Endothelial cell of umbilical vein (primary cell): ENCODE data around the gene KL. TPM values are rescaled to one million over a fixed set of nuclear protein-coding genes. Genes with fewer than 3 reads are reported as not detected.

Experiments
- BruUV-seq: library from RNA; stranded (reverse); fragments of 400-500 nt; replicated peaks from 2 replicates; lab custom pipeline; 2021; lab: Mats Ljungman, UMichigan
- CTCF ChIA-PET: fragments of 300-600, 350-600 bp; sonication (Branson Sonifier 250); formaldehyde crosslinking; loops from one replicate; lab custom pipeline; 2021; ENCODE audit warnings: antibody characterized with exemption, inconsistent platforms; lab: Charles Lee
- POLR2A ChIA-PET: fragments of 300-600, 350-600 bp; sonication (Branson Sonifier 250); formaldehyde crosslinking; loops from one replicate; lab custom pipeline; 2021; ENCODE audit warnings: antibody characterized with exemption, inconsistent platforms; lab: Charles Lee
- DNase-seq: peaks from one replicate; pipeline ENCODE4 v3.0.0-alpha.2; 2011; ENCODE audit warnings: low read depth, low spot score
- FAIRE-seq: peaks from 2 replicates; lab custom pipeline; 2011; peaks lifted over from hg19 to GRCh38; lab: Jason Lieb, UNC
- H2AFZ ChIP-seq: 2 replicates; pipeline ENCODE4 v1.6.0; 2012; ENCODE audit warnings: low read depth, low read length, control low read depth, inconsistent platforms
- H3K27ac ChIP-seq: 2 replicates; pipeline ENCODE4 v1.5.1; 2011; ENCODE audit warnings: low read depth, mild to moderate bottlenecking, control low read depth, low read length, moderate library complexity; ENCODE audit not compliant: insufficient read depth
- H3K27me3 ChIP-seq, 2 experiments: 2 replicates each; pipeline versions ENCODE4 v1.6.0 to v1.6.1; 2011; ENCODE audit warnings: low read length in 2 of 2, mixed read lengths in 1 of 2; ENCODE audit not compliant: control insufficient read depth in 2 of 2, insufficient read depth in 2 of 2
- H3K36me3 ChIP-seq, 2 experiments: 2 replicates in 1 of 2; 3 replicates in 1 of 2; pipeline ENCODE4 v1.5.1; 2011; ENCODE audit warnings: low read length in 2 of 2, mild to moderate bottlenecking in 1 of 2, moderate library complexity in 1 of 2; ENCODE audit not compliant: control insufficient read depth in 2 of 2, insufficient read depth in 2 of 2; ENCODE audit errors: extremely low read depth in 1 of 2
- H3K4me1 ChIP-seq: 3 replicates; pipeline ENCODE4 v1.5.1; 2011; ENCODE audit warnings: mild to moderate bottlenecking, low read length; ENCODE audit not compliant: control insufficient read depth, insufficient read depth; ENCODE audit errors: extremely low read depth
- H3K4me2 ChIP-seq: 2 replicates; pipeline ENCODE4 v1.6.1; 2011; ENCODE audit warnings: low read length, control low read depth, mixed read lengths; ENCODE audit not compliant: insufficient read depth
- H3K4me3 ChIP-seq, 3 experiments: fragments of 200-600 bp in 1 of 3; sonication (generic), shearing (Covaris generic) in 1 of 3; replicated peaks in 1 of 3; 2 replicates each; pipeline ENCODE4 v1.5.1; 2011 to 2016; ENCODE audit warnings: control low read depth in 3 of 3, low read length in 3 of 3, mild to moderate bottlenecking in 2 of 3, inconsistent platforms in 1 of 3, low read depth in 1 of 3, moderate library complexity in 1 of 3; ENCODE audit not compliant: insufficient read depth in 1 of 3
- H3K79me2 ChIP-seq: 2 replicates; pipeline ENCODE4 v1.6.0; 2012; ENCODE audit warnings: low read length, inconsistent platforms; ENCODE audit not compliant: control insufficient read depth, insufficient read depth
- H3K9ac ChIP-seq: replicated peaks from 2 replicates; pipeline ENCODE3; 2011; ENCODE audit warnings: low read length, control low read depth; ENCODE audit not compliant: insufficient read depth; ENCODE audit errors: extremely low read depth
- H3K9me1 ChIP-seq: replicated peaks from 3 replicates; pipeline ENCODE4 v1.6.0; 2011; ENCODE audit warnings: mild to moderate bottlenecking, low read length; ENCODE audit not compliant: control insufficient read depth, insufficient read depth; ENCODE audit errors: extremely low read depth
- H3K9me3 ChIP-seq: replicated peaks from 2 replicates; pipeline ENCODE4 v1.5.1; 2012; ENCODE audit warnings: low read length, inconsistent platforms; ENCODE audit not compliant: control insufficient read depth, insufficient read depth
- H4K20me1 ChIP-seq: replicated peaks from 2 replicates; pipeline ENCODE3; 2011; ENCODE audit warnings: mild to moderate bottlenecking, low read length; ENCODE audit not compliant: control insufficient read depth, insufficient read depth; ENCODE audit errors: extremely low read depth
- EZH2 ChIP-seq: IDR thresholded peaks from 2 replicates; pipeline ENCODE4 v1.6.1; 2012; ENCODE audit warnings: borderline replicate concordance, low read depth, mild to moderate bottlenecking, moderate library complexity, low read length, inconsistent platforms; ENCODE audit not compliant: severe bottlenecking
- FOS ChIP-seq: IDR thresholded peaks from 2 replicates; pipeline ENCODE4 v1.6.1; 2011; ENCODE audit warnings: mild to moderate bottlenecking, low read length, moderate library complexity, borderline replicate concordance; ENCODE audit not compliant: insufficient read depth
- GATA2 ChIP-seq: IDR thresholded peaks from 2 replicates; pipeline ENCODE4 v1.7.0; 2011; ENCODE audit warnings: low read depth, mild to moderate bottlenecking, moderate library complexity, mixed read lengths, low read length; ENCODE audit not compliant: insufficient read length, insufficient read depth
- JUN ChIP-seq: IDR thresholded peaks from 2 replicates; pipeline ENCODE4 v1.6.1; 2011; ENCODE audit warnings: borderline replicate concordance, low read depth; ENCODE audit not compliant: insufficient read length, insufficient read depth
- MYC ChIP-seq: IDR thresholded peaks from one replicate; pipeline ENCODE4 v1.6.1; 2011; ENCODE audit warnings: mild to moderate bottlenecking, low read depth, low read length
- POLR2A ChIP-seq: IDR thresholded peaks from 2 replicates; pipeline ENCODE4 v1.6.1; 2012; ENCODE audit warnings: low read depth, mild to moderate bottlenecking, control low read depth, low read length
- POLR2AphosphoS5 ChIP-seq: IDR thresholded peaks from 2 replicates; pipeline ENCODE4 v1.6.1; 2012; ENCODE audit warnings: low read depth, mild to moderate bottlenecking, control low read depth, low read length, moderate library complexity; ENCODE audit not compliant: insufficient read depth
- dilution Hi-C: fragments of 300-500 bp; cut with MboI; formaldehyde crosslinking; loops from one replicate; pipeline ENCODE4 v1.15.0; 2019; ENCODE audit warnings: low sequenced_read_pairs; ENCODE audit not compliant: extremely low pct_ligation_motif_present
- intact Hi-C: fragments of 100-400 bp; cut with micrococcal nuclease; formaldehyde crosslinking; loops from one replicate; pipeline ENCODE4 v1.10.0; 2022
- polyA plus RNA-seq, 4 experiments: library from polyadenylated mRNA; depleted of rRNA in 3 of 4; stranded (reverse) in 3 of 4; unstranded in 1 of 4; fragments of >200 nt; gene quantifications; 2 replicates each; pipeline versions ENCODE4 v1.2.1 to v1.2.3, GENCODE V29; 2011 to 2012; ENCODE audit warnings: missing spikeins in 1 of 4
- total RNA-seq: library from RNA; stranded (reverse); gene quantifications from 2 replicates; pipeline ENCODE4 v1.2.3, GENCODE V29; 2021
- TF ChIP-seq, protein P1 (sequence below): IDR thresholded peaks from 2 replicates; pipeline ENCODE4 v1.6.1; 2011; ENCODE audit not compliant: insufficient read depth, insufficient read length
- TF ChIP-seq, protein P2 (sequence below), 2 donors: IDR thresholded peaks; 1 replicate in 1 of 2; 2 replicates in 1 of 2; pipeline ENCODE4 v1.5.1; 2011; ENCODE audit warnings: low read length in 2 of 2, mild to moderate bottlenecking in 2 of 2, moderate library complexity in 2 of 2, control low read depth in 1 of 2, inconsistent platforms in 1 of 2, low read depth in 1 of 2; ENCODE audit not compliant: insufficient read depth in 1 of 2; ENCODE audit errors: extremely low read depth in 1 of 2

Gene KL
- total and polyA plus RNA-seq, 2 donors (not counting 3 experiments of a cell fraction or from before 2014, with no cell fraction given): 0.01 to 0.07 TPM

DNA sequence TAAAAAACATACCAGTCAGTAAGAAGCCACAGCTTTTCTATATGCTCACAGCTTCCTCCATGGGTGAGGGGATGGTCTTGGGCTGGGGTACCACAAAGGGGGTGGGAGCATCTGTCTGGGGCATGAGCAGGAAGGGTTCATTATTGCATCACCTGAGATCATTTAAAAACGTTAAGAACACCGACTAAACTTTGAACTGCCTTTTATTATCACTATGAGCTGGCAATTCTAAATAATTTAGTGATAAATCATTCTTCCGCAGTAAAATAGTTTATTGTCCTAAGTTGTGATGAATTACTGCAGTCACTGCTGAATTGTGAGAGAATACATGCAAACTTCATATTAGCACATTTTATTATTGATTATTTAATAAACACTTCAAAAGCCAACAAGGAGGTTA, 71.6 kb downstream of the KL start:
- POLR2A ChIA-PET: no interaction called here
- no TSS peak for BruUV-seq
- peak overlapping the region; percentile 40 for H3K27ac ChIP-seq

DNA sequence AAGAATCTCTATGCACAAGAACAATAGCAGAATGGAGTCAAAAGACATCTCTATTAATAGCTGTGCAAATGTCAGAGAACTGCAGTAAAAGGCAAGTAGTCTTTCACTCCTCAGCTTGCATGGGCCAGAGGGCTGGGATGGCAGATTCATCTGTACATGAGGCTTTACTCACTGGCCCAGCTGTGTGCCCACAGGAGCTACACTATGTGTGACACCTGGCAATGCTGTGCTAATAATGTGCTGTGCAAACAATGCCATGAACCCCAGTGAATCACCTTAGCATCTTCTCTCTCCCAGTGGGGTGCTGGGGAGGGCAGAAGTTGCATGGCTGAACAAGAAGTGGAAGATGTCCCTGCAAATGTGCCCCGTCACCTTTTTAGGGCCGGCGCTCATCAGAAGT, 73.1 kb downstream of the KL start:
- POLR2A ChIA-PET: no interaction called here
- no peaks in the 10 kb centered on the region for H3K27me3 ChIP-seq

More for the DNA sequence above, 71.6 kb downstream of the KL start:
- H3K4me3 ChIP-seq: no peak overlapping the region
- dilution Hi-C loops (no loop called here), intact Hi-C loops (no loop called here)
- H3K4me1 ChIP-seq: peaks cover 38% of the 10 kb centered on the region
- TF ChIP-seq, protein P1, sequence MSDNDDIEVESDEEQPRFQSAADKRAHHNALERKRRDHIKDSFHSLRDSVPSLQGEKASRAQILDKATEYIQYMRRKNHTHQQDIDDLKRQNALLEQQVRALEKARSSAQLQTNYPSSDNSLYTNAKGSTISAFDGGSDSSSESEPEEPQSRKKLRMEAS: no peak
- TF ChIP-seq GATA2 (no peak), FOS (peak; percentile 45), MYC (no peak)
- FAIRE-seq (peak; percentile 63), DNase-seq (peak; percentile 30)
- H2AFZ ChIP-seq: peak overlapping the region; percentile 36
- H4K20me1 ChIP-seq: no peaks in the 10 kb centered on the region
- H3K4me2 ChIP-seq: peak overlapping the region; percentile 19
- no peaks in the 10 kb centered on the region for H3K36me3 ChIP-seq
- no peaks in the 10 kb centered on the region for H3K27me3 ChIP-seq
- H3K79me2 ChIP-seq: no peaks in the 10 kb centered on the region
- H3K9me1 ChIP-seq: no peaks in the 10 kb centered on the region
- H3K9me3 ChIP-seq: no peaks in the 10 kb centered on the region
- H3K9ac ChIP-seq: no peak overlapping the region
- CTCF ChIA-PET: interaction anchor here (0.8 to 2.0 kb wide), 4 partner anchors 12 to 419 kb away, joined by 3 to 5 read pairs (median 3); no protein-coding TSS in a partner anchor

More for the DNA sequence above, 73.1 kb downstream of the KL start:
- CTCF ChIA-PET: interaction anchor here (2.0 kb wide), 1 partner anchor 13 kb away, joined by 5 read pairs; no protein-coding TSS in a partner anchor
- FAIRE-seq (no peak), DNase-seq (no peak)
- no peak overlapping the region for H3K27ac ChIP-seq
- no peaks in the 10 kb centered on the region for H3K36me3 ChIP-seq
- dilution Hi-C loops: no loop called here
- H3K9me1 ChIP-seq: no peaks in the 10 kb centered on the region
- H3K4me1 ChIP-seq: peaks cover 42% of the 10 kb centered on the region
- no peaks in the 10 kb centered on the region for H3K79me2 ChIP-seq
- H3K4me2 ChIP-seq: no peak overlapping the region
- BruUV-seq: no TSS peak
- no peak overlapping the region for H2AFZ ChIP-seq
- H3K4me3 ChIP-seq: no peak overlapping the region
- no peaks in the 10 kb centered on the region for H3K9me3 ChIP-seq
- TF ChIP-seq POLR2AphosphoS5 (no peak), FOS (no peak), EZH2 (no peak), GATA2 (no peak), MYC (no peak), POLR2A (no peak), JUN (no peak)
- TF ChIP-seq, protein P1: no peak
- TF ChIP-seq, protein P2, sequence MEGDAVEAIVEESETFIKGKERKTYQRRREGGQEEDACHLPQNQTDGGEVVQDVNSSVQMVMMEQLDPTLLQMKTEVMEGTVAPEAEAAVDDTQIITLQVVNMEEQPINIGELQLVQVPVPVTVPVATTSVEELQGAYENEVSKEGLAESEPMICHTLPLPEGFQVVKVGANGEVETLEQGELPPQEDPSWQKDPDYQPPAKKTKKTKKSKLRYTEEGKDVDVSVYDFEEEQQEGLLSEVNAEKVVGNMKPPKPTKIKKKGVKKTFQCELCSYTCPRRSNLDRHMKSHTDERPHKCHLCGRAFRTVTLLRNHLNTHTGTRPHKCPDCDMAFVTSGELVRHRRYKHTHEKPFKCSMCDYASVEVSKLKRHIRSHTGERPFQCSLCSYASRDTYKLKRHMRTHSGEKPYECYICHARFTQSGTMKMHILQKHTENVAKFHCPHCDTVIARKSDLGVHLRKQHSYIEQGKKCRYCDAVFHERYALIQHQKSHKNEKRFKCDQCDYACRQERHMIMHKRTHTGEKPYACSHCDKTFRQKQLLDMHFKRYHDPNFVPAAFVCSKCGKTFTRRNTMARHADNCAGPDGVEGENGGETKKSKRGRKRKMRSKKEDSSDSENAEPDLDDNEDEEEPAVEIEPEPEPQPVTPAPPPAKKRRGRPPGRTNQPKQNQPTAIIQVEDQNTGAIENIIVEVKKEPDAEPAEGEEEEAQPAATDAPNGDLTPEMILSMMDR (IDR thresholded peaks at IDR 0.05; ENCODE audit: extremely low read depth in 1 of 2, insufficient read depth in 1 of 2, low read depth in 1 of 2, low read length in 2 of 2): no peak
- intact Hi-C loops: no loop called here
- H4K20me1 ChIP-seq: no peaks in the 10 kb centered on the region
- no peak overlapping the region for H3K9ac ChIP-seq
